Transverse colon (tissue), 4 donors: ENCODE results near the gene SENP7. TPM values are rescaled to one million over a fixed set of nuclear protein-coding genes. Genes with fewer than 3 reads are reported as not detected.

Source experiments
- DNase-seq: peaks from one replicate; pipeline ENCODE4 v3.0.0-alpha.2; 2019
- H3K27ac ChIP-seq, 4 donors: fragments of 200-600 bp; sonication (generic); 2 replicates each; pipeline ENCODE4 v1.5.1; 2016 to 2018; ENCODE audit warnings: inconsistent platforms in 4 of 4
- H3K27me3 ChIP-seq: fragments of 200-600 bp; sonication (generic); 2 replicates; pipeline ENCODE4 v1.5.1; 2017; ENCODE audit warnings: inconsistent platforms
- H3K36me3 ChIP-seq, 4 donors: fragments of 200-600 bp; sonication (generic); 2 replicates each; pipeline ENCODE4 v1.5.1; 2017 to 2019; ENCODE audit warnings: inconsistent platforms in 4 of 4
- H3K4me1 ChIP-seq, 4 donors: fragments of 200-600 bp; sonication (generic); 2 replicates each; pipeline ENCODE4 v1.5.1; 2017 to 2020; ENCODE audit warnings: inconsistent platforms in 4 of 4
- H3K4me3 ChIP-seq, 4 donors: fragments of 200-600 bp; sonication (generic); 1 replicate in 1 of 4; 2 replicates in 3 of 4; pipeline versions ENCODE4 v1.5.1 to v1.6.1; 2017 to 2019; ENCODE audit warnings: inconsistent platforms in 4 of 4
- H3K9me3 ChIP-seq, 2 donors: fragments of 200-600 bp; sonication (generic); 2 replicates each; pipeline ENCODE4 v1.5.1; 2017 to 2019; ENCODE audit warnings: inconsistent platforms in 2 of 2
- EP300 ChIP-seq: sonication (generic); formaldehyde crosslinking; IDR thresholded peaks from one replicate; pipeline ENCODE4 v1.6.1; 2017; ENCODE audit warnings: antibody characterized with exemption, low read depth
- POLR2A ChIP-seq: fragments of 450-650 bp; IDR thresholded peaks from one replicate; pipeline ENCODE4 v1.6.1; 2016; ENCODE audit warnings: antibody characterized with exemption, mild to moderate bottlenecking, moderate library complexity
- POLR2AphosphoS5 ChIP-seq, 3 donors: sonication (generic); formaldehyde crosslinking; IDR thresholded peaks; one replicate each; pipeline ENCODE4 v1.6.1; 2016; ENCODE audit warnings: antibody characterized with exemption in 3 of 3
- WGBS, 2 donors: methylation state at CpG; one replicate each; pipeline ENCODE4 v1.1.5; 2018; ENCODE audit warnings: low coverage in 1 of 2; 5-methylcytosine and 5-hydroxymethylcytosine counted together
- in situ Hi-C, 4 donors: fragments of 200-750 bp; cut with MboI; loops; one replicate each; pipeline versions ENCODE4 v1.15.0 to v1.15.1; 2017; ENCODE audit warnings: low sequenced_read_pairs in 3 of 4, low pct_ligation_motif_present in 1 of 4, low pct_unique_long_range_greater_than_20kb in 1 of 4
- intact Hi-C: fragments of 100-400 bp; cut with DNase I; formaldehyde crosslinking; loops from one replicate; pipeline ENCODE4 v1.15.1; 2023; ENCODE audit warnings: low total_unique reads
- total RNA-seq, 4 donors: library from RNA; depleted of rRNA; stranded (reverse); fragments of >200 nt; gene quantifications; one replicate each; pipeline ENCODE4 v1.1.0, GENCODE V29; 2016
- TF ChIP-seq, protein P1 (sequence below), 5 experiments: fragments of 200-600 bp in 3 of 5; fragments of 450-650 bp in 2 of 5; sonication (generic) in 3 of 5; IDR thresholded peaks; 1 replicate in 2 of 5; 2 replicates in 3 of 5; pipeline ENCODE4 v1.5.1; 2016 to 2017; ENCODE audit warnings: antibody characterized with exemption in 5 of 5, inconsistent platforms in 3 of 5, mild to moderate bottlenecking in 2 of 5, moderate library complexity in 1 of 5

Gene SENP7
- total RNA-seq, 4 donors from 2014 or later, result 11.9 to 26.2 (median 20.3) TPM

DNA sequence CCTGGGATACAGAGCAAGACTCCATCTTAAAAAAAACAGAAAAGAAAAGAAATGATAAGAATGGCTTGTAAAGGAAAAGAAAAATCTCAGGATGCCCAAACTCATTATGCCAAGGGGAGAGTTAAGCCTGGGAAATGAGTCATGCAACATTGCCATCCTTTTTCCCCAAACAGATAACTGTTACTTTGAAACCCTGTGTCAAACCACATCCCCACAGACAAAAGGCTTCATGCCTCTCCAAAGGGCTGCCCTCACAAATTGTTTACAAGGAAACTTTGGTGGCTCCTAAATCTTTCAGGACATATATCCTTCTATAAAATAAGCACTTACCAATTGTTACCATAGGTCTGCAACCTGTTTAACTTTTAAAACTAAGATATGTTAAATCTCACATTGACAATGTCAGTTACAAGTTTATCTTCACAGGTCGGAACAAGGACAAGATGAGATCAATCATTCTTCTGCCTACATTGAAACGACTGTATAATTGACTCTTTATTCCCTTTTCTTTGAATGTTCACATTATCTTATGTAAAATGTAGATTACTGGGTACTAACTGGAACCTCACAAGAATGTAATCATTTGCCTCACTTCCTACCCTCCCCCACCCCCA, 18.6 kb upstream of the SENP7 start:
- Histone ChIP-seq H3K4me3 (no peak overlapping the region), H3K27ac (no peak overlapping the region), H3K9me3 (no peaks in the 10 kb centered on the region), H3K27me3 (no peaks in the 10 kb centered on the region), H3K4me1 (no peaks in the 10 kb centered on the region), H3K36me3 (no peaks in the 10 kb centered on the region)
- TF ChIP-seq EP300, result no peak
- TF ChIP-seq, protein P1, sequence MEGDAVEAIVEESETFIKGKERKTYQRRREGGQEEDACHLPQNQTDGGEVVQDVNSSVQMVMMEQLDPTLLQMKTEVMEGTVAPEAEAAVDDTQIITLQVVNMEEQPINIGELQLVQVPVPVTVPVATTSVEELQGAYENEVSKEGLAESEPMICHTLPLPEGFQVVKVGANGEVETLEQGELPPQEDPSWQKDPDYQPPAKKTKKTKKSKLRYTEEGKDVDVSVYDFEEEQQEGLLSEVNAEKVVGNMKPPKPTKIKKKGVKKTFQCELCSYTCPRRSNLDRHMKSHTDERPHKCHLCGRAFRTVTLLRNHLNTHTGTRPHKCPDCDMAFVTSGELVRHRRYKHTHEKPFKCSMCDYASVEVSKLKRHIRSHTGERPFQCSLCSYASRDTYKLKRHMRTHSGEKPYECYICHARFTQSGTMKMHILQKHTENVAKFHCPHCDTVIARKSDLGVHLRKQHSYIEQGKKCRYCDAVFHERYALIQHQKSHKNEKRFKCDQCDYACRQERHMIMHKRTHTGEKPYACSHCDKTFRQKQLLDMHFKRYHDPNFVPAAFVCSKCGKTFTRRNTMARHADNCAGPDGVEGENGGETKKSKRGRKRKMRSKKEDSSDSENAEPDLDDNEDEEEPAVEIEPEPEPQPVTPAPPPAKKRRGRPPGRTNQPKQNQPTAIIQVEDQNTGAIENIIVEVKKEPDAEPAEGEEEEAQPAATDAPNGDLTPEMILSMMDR (IDR thresholded peaks at IDR 0.05), result no peak
- no peak for TF ChIP-seq POLR2A
- TF ChIP-seq POLR2AphosphoS5 (IDR thresholded peaks at IDR 0.05), result no peak
- WGBS, 2 donors, result 40 to 45% methylated on average over 2 of the region's 2 CpGs
- no peak for DNase-seq
- in situ Hi-C loops, result no loop called here
- intact Hi-C loops, result no loop called here

DNA sequence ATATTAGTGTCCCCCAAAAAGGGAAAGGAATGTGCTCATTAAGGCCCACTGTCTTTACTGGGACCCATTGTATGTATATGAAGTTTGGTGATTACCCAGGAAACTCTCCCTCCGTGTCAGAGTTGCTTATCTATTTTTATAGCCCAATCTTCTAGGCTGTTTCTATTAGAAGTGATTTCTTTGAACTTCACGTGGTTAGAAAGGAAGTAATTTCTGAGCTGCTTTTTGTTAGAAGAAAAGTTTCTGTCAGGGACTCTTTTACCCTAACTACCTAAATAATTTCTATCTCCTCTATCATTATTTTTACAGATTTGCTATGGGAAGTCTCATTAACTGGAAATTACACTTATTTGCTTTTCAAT, 17.7 kb upstream of the SENP7 start:
- Histone ChIP-seq H3K4me1 (no peaks in the 10 kb centered on the region), H3K36me3 (no peaks in the 10 kb centered on the region), H3K9me3 (no peaks in the 10 kb centered on the region), H3K27ac (no peak overlapping the region), H3K27me3 (no peaks in the 10 kb centered on the region), H3K4me3 (no peak overlapping the region)
- TF ChIP-seq POLR2AphosphoS5 (IDR thresholded peaks at IDR 0.05) (no peak), EP300 (no peak), POLR2A (no peak)
- TF ChIP-seq, protein P1 (IDR thresholded peaks at IDR 0.05), result no peak
- in situ Hi-C loops (no loop called here), intact Hi-C loops (no loop called here)
- 44 to 49% methylated on average over 2 of the region's 2 CpGs for WGBS, 2 donors
- DNase-seq, result no peak

DNA sequence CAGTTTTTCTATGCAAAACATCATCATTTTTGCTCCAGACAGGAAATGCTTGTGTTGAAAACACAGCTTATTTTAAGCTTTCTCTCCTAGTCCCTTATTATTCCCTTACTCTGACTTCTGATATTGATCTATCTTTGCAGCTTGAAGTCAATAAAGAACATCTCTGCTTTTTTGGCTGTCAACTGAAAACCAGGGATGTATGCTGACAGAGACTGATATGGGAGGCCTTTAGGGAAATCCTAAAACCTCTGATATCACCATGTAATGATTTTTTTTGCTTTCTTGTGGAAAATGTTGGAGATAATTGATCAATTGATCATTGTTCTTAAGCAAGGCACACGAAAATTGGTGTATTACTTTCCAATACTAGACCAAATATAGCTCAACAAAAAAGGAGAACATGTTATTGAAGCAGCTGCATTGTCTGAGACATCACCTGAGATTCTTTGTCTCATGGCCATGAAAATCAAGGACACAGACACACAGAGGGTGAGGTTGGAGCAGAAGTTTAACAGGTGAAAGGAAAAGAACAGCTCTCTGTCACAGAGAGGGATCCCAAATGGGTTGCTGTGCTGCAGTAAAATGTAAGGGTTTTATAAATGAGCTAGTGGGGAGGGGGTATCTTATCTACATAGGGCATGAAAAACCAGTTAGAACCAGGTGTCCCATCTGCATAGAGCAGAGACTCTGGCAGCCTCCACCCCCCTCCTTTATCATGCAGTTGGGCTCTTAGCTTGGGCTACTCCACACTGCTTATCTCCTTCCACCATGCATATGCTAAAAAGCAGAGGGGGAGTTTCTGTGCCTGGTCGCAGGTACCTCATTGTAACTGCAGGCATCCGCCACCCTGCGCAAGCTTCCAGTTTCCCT, 17.0 kb upstream of the SENP7 start:
- no peaks in the 10 kb centered on the region for H3K36me3 ChIP-seq
- no peaks in the 10 kb centered on the region for H3K4me1 ChIP-seq
- no peak overlapping the region for H3K27ac ChIP-seq
- H3K4me3 ChIP-seq, result no peak overlapping the region
- H3K27me3 ChIP-seq, result no peaks in the 10 kb centered on the region
- TF ChIP-seq, protein P1 (IDR thresholded peaks at IDR 0.05), result no peak
- in situ Hi-C loops, result no loop called here
- DNase-seq, result no peak
- H3K9me3 ChIP-seq, result no peaks in the 10 kb centered on the region
- 88% methylated on average over 4 of the region's 4 CpGs; no CpG with 5 or more reads in 1 of the 2 donors for WGBS, 2 donors
- intact Hi-C loops, result no loop called here

DNA sequence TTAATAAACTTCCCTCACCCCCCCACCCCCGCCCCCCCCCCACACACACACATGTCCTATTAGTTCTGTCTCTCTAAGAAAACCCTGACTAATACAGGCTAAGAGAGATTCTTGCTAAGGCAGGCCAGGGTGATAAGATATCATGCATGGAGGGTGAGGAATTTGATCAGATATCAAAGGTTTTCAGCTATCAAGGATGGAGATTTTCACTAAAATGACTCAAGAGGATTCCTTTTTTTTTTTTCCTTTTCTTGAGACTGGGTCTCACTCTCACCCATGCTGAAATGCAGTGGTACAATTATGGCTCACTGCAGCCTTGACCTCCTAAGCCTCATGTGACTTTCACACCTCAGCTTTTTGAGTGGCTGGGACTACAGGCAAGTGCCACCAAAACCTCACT, 14.9 kb upstream of the SENP7 start:
- no peaks in the 10 kb centered on the region for H3K4me1 ChIP-seq
- intact Hi-C loops, result no loop called here
- H3K4me3 ChIP-seq, result no peak overlapping the region
- H3K9me3 ChIP-seq, result no peaks in the 10 kb centered on the region
- no peaks in the 10 kb centered on the region for H3K36me3 ChIP-seq
- TF ChIP-seq POLR2AphosphoS5 (IDR thresholded peaks at IDR 0.05), result no peak
- TF ChIP-seq, protein P1 (IDR thresholded peaks at IDR 0.05), result no peak
- no peak for TF ChIP-seq POLR2A
- no peak for TF ChIP-seq EP300
- no peaks in the 10 kb centered on the region for H3K27me3 ChIP-seq
- WGBS, 2 donors, result 50% methylated on average over 1 of the region's 1 CpG; no CpG with 5 or more reads in 1 of the 2 donors
- no peak overlapping the region for H3K27ac ChIP-seq
- in situ Hi-C loops, result no loop called here
- no peak for DNase-seq
